Adrenal gland (tissue), 5 donors: ENCODE measurements around the gene SERINC2.

ENCODE experiments used
- POLR2A ChIP-seq, 2 donors: fragments of 450-650 bp; IDR thresholded peaks; one replicate each; pipeline ENCODE4 v1.6.1; 2017; ENCODE audit warnings: antibody characterized with exemption in 2 of 2, mild to moderate bottlenecking in 2 of 2, moderate library complexity in 1 of 2
- TF ChIP-seq, protein P1 (sequence below), 6 experiments: fragments of 450-650 bp in 4 of 6; fragments of 200-600 bp in 2 of 6; sonication (generic) in 1 of 6; IDR thresholded peaks; 1 replicate in 5 of 6; 2 replicates in 1 of 6; pipeline versions ENCODE4 v1.5.1 to v1.8.0; 2016 to 2021; ENCODE audit warnings: antibody characterized with exemption in 6 of 6, mild to moderate bottlenecking in 2 of 6, moderate library complexity in 1 of 6
- donor health status: DM: no; HTN: no; CAD: no.

DNA sequence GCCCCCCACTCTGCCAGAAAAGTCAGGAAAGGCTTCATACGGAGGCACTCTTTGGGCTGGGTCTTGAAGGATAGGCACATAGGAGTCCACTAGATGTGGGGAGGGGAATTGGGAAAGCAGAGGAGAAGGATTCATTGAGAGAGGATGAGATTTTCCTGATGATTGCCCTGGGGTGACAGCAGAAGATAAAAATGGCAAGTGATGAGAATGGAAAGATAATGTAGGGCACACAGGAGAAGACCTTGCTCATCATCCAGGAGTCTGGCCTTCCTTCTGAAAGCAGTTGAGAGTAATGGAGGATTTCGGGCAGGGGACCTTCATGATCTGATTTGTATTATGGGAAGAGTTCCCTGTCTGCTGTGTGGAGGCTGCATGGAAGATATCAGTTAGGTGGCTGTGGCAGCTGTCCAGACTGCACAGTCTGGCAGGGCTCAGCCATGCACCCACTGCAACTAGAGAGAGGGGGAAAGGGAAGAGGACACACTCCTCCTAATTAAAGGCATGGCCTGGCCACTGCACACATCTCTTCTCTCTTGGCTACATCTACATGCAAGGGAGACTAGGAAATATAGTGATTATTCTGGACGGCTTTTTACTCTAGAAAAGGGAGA lies 30.5 kb upstream of the SERINC2 start:
- TF ChIP-seq POLR2A (IDR thresholded peaks at IDR 0.05): no peak
- TF ChIP-seq, protein P1, sequence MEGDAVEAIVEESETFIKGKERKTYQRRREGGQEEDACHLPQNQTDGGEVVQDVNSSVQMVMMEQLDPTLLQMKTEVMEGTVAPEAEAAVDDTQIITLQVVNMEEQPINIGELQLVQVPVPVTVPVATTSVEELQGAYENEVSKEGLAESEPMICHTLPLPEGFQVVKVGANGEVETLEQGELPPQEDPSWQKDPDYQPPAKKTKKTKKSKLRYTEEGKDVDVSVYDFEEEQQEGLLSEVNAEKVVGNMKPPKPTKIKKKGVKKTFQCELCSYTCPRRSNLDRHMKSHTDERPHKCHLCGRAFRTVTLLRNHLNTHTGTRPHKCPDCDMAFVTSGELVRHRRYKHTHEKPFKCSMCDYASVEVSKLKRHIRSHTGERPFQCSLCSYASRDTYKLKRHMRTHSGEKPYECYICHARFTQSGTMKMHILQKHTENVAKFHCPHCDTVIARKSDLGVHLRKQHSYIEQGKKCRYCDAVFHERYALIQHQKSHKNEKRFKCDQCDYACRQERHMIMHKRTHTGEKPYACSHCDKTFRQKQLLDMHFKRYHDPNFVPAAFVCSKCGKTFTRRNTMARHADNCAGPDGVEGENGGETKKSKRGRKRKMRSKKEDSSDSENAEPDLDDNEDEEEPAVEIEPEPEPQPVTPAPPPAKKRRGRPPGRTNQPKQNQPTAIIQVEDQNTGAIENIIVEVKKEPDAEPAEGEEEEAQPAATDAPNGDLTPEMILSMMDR (IDR thresholded peaks at IDR 0.05): no peak
